Aortic smooth muscle cell (primary cell): Measurements from ENCODE around the gene FEZ2. TPM values are rescaled to one million over a fixed set of nuclear protein-coding genes. Genes with fewer than 3 reads are reported as not detected.

Experiments
- total RNA-seq: library from RNA; depleted of rRNA; stranded (reverse); fragments of >200 nt; gene quantifications from 2 replicates; pipeline ENCODE4 v1.2.3, GENCODE V29; 2014

The FEZ2 gene
- total RNA-seq, result 49.1 and 57.1 TPM in 2 replicates

GRCh38 chr2:36597532-36598377 is at the start of gene FEZ2:
Gene FEZ2, minus strand, starts transcription at chr2:36598168. Its CDS starts 26 bp downstream, at chr2:36598142.

Other genes starting within 250 kb of the FEZ2 start
- 243 and 260 TPM in 2 replicates for gene CRIM1, start 242.4 kb downstream of the FEZ2 start, total RNA-seq
- gene VIT, start 98.5 kb upstream of the FEZ2 start, total RNA-seq, result 0.12 and 0.13 TPM in 2 replicates